Mesenchymal stem cell (in vitro differentiated cells and primary cell): ENCODE measurements around the gene FEV.

Experiments
- DNase-seq: peaks from one replicate; pipeline ENCODE4 v3.0.0-alpha.2; 2013
- H2AFZ ChIP-seq: one replicate; pipeline ENCODE4 v1.6.1; 2013; ENCODE audit warnings: low read depth, mild to moderate bottlenecking, control low read depth, inconsistent platforms, low read length, moderate library complexity
- H2AK5ac ChIP-seq: 2 replicates; pipeline ENCODE4 v1.6.1; 2013; ENCODE audit warnings: low read length, moderate library complexity, mild to moderate bottlenecking, inconsistent platforms; ENCODE audit not compliant: severe bottlenecking
- H2BK120ac ChIP-seq: one replicate; pipeline ENCODE4 v1.6.1; 2013; ENCODE audit warnings: low read depth, mild to moderate bottlenecking, inconsistent platforms, low read length, moderate library complexity
- H2BK12ac ChIP-seq, 2 experiments: one replicate each; pipeline ENCODE4 v1.6.1; 2013; ENCODE audit warnings: inconsistent platforms in 2 of 2, low read length in 2 of 2, mild to moderate bottlenecking in 2 of 2, moderate library complexity in 2 of 2, control low read depth in 1 of 2
- H2BK15ac ChIP-seq: one replicate; pipeline ENCODE4 v1.6.1; 2013; ENCODE audit warnings: mild to moderate bottlenecking, low read depth, inconsistent platforms; ENCODE audit not compliant: poor library complexity, severe bottlenecking
- H2BK5ac ChIP-seq: 2 replicates; pipeline ENCODE4 v1.6.1; 2013; ENCODE audit warnings: low read depth, mild to moderate bottlenecking, low read length, control low read depth, inconsistent platforms; ENCODE audit not compliant: poor library complexity, severe bottlenecking
- H3K14ac ChIP-seq, 2 experiments: one replicate each; pipeline ENCODE4 v1.6.1; 2013; ENCODE audit warnings: inconsistent platforms in 2 of 2, low read length in 2 of 2, control low read depth in 1 of 2, mild to moderate bottlenecking in 1 of 2, moderate library complexity in 1 of 2
- H3K18ac ChIP-seq, 2 experiments: one replicate each; pipeline ENCODE4 v1.6.1; 2013; ENCODE audit warnings: inconsistent platforms in 2 of 2, low read length in 2 of 2, control low read depth in 1 of 2, low read depth in 1 of 2, mild to moderate bottlenecking in 1 of 2
- H3K23ac ChIP-seq, 2 experiments: one replicate each; pipeline ENCODE4 v1.6.1; 2013; ENCODE audit warnings: inconsistent platforms in 2 of 2, low read length in 2 of 2, mild to moderate bottlenecking in 2 of 2, moderate library complexity in 2 of 2, control low read depth in 1 of 2
- H3K27ac ChIP-seq: 2 replicates; pipeline ENCODE4 v1.5.1; 2013; ENCODE audit warnings: mild to moderate bottlenecking, moderate library complexity, low read length, control low read depth, inconsistent platforms; ENCODE audit not compliant: poor library complexity, severe bottlenecking
- H3K27me3 ChIP-seq, 2 experiments: 2 replicates each; pipeline versions ENCODE4 v1.6.1 to v1.7.0; 2013; ENCODE audit warnings: low read length in 2 of 2, mild to moderate bottlenecking in 2 of 2, moderate library complexity in 2 of 2, control low read depth in 1 of 2, inconsistent platforms in 1 of 2; ENCODE audit not compliant: control insufficient read depth in 1 of 2, insufficient read depth in 1 of 2
- H3K36me3 ChIP-seq, 2 experiments: 2 replicates each; pipeline versions ENCODE4 v1.6.1 to v1.7.0; 2013; ENCODE audit warnings: low read length in 2 of 2, control low read depth in 1 of 2, inconsistent platforms in 1 of 2, low read depth in 1 of 2, mild to moderate bottlenecking in 1 of 2; ENCODE audit not compliant: insufficient read depth in 2 of 2, control insufficient read depth in 1 of 2
- H3K4ac ChIP-seq, 2 experiments: one replicate each; pipeline ENCODE4 v1.6.1; 2013; ENCODE audit warnings: inconsistent platforms in 2 of 2, low read length in 2 of 2, mild to moderate bottlenecking in 2 of 2, moderate library complexity in 2 of 2, control low read depth in 1 of 2, low read depth in 1 of 2
- H3K4me1 ChIP-seq: 2 replicates; pipeline ENCODE4 v1.6.1; 2013; ENCODE audit warnings: low read depth, low read length, control low read depth; ENCODE audit not compliant: control insufficient read depth, insufficient read depth
- H3K4me2 ChIP-seq: 2 replicates; pipeline ENCODE4 v1.6.1; 2013; ENCODE audit warnings: low read length, mild to moderate bottlenecking, inconsistent platforms; ENCODE audit not compliant: poor library complexity, severe bottlenecking
- H3K4me3 ChIP-seq, 2 experiments: 2 replicates each; pipeline versions ENCODE4 v1.5.1 to v1.7.0; 2013; ENCODE audit warnings: low read length in 2 of 2, mild to moderate bottlenecking in 2 of 2, control low read depth in 1 of 2, low read depth in 1 of 2; ENCODE audit not compliant: insufficient read depth in 1 of 2
- H3K79me1 ChIP-seq: replicated peaks from 2 replicates; pipeline ENCODE4 v1.6.1; 2013; ENCODE audit warnings: mild to moderate bottlenecking, control low read depth, low read length, inconsistent platforms; ENCODE audit not compliant: poor library complexity, severe bottlenecking
- H3K9ac ChIP-seq: 2 replicates; pipeline ENCODE4 v1.7.0; 2013; ENCODE audit warnings: mild to moderate bottlenecking, low read length, moderate library complexity
- H3K9me3 ChIP-seq: 2 replicates; pipeline ENCODE4 v1.7.0; 2013; ENCODE audit warnings: mild to moderate bottlenecking, low read length; ENCODE audit not compliant: control insufficient read depth
- H4K8ac ChIP-seq: one replicate; pipeline ENCODE4 v1.6.1; 2013; ENCODE audit warnings: inconsistent platforms, mild to moderate bottlenecking, low read length, moderate library complexity
- H4K91ac ChIP-seq: one replicate; pipeline ENCODE4 v1.6.1; 2013; ENCODE audit warnings: mild to moderate bottlenecking, low read length, inconsistent platforms
- WGBS: methylation state at CpG from one replicate; pipeline ENCODE4 v1.1.7; 2013; ENCODE audit warnings: mixed read lengths; 5-methylcytosine and 5-hydroxymethylcytosine counted together

FEV gene

DNA sequence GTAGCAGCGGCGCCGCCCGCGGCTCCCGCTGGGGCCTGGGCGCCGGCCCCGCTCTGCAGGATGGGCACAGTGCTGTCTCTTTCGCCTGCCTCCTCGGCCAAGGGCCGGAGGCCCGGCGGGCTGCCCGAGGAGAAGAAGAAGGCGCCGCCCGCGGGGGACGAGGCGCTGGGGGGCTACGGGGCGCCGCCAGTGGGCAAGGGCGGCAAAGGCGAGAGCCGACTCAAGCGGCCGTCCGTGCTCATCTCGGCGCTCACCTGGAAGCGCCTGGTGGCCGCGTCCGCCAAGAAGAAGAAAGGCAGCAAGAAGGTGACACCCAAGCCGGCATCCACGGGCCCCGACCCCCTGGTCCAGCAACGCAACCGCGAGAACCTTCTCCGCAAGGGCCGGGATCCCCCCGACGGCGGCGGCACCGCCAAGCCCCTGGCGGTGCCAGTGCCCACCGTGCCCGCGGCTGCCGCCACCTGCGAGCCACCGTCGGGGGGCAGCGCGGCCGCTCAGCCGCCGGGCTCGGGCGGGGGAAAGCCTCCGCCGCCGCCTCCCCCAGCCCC is 25.1 kb downstream of the FEV start:
- H3K18ac ChIP-seq: no peak overlapping the region

DNA sequence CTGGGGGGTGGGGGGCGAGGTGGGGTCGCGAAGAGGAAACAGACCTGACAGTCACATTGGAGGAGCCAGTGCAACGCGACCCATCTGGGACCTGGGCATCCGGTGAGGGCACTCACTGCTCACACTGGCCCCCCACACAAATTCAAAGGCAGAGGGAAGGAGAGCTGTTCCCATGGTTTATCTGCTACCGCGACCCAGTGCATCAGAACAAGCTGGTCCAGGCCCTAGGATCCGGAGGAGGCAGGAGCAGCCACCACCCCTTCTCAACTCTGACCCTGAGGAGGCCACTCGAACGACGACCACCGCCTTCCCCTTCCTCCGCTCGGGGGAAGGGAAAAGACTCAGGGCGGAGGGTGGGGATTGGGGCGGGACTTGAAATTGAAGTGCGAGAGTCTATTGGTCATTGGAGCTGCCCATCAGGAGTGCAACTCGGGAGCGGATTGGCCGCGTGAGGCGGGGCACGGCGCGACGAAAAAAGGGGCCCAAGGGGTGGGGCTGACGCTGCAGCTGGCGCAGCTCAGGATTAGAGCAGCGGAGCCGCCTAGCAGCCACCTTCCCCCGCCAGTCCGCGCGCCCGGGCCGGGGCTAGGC is 25.7 kb downstream of the FEV start, which contains the start of gene CDK5R2:
Gene CDK5R2 (plus strand): TSS at position 526 of the 591 bp plus-strand sequence. CDS start 155 bp downstream, outside the sequence.
- WGBS: 2% methylated on average over 23 of the region's 37 CpGs
- DNase-seq: peak; percentile 70
- peak within 1 kb of the TSS in 1 of 2 experiments; percentile 86 for H3K23ac ChIP-seq

More for the DNA sequence above, 25.1 kb downstream of the FEV start:
- Histone ChIP-seq H3K4ac (no peak overlapping the region), H3K4me3 (peak overlapping the region; percentile 23 to 58), H3K23ac (peak overlapping the region in 1 of 2 experiments; percentile 42), H3K79me1 (no peaks in the 10 kb centered on the region), H3K4me1 (peaks cover 13% of the 10 kb centered on the region), H2BK12ac (no peak overlapping the region), H2AFZ (no peak overlapping the region), H2AK5ac (no peak overlapping the region), H4K8ac (no peak overlapping the region), H3K36me3 (no peaks in the 10 kb centered on the region), H3K14ac (no peak overlapping the region), H3K4me2 (peak overlapping the region; percentile 70), H3K27ac (no peak overlapping the region), H2BK120ac (no peak overlapping the region), H2BK5ac (no peak overlapping the region), H2BK15ac (no peak overlapping the region), H3K9ac (no peak overlapping the region), H3K9me3 (peaks cover 2% of the 10 kb centered on the region), H4K91ac (no peak overlapping the region), H3K27me3 (peaks cover 91 to 94% of the 10 kb centered on the region in 2 experiments)
- DNase-seq: no peak
- WGBS: 4% methylated on average over 48 of the region's 67 CpGs

DNA sequence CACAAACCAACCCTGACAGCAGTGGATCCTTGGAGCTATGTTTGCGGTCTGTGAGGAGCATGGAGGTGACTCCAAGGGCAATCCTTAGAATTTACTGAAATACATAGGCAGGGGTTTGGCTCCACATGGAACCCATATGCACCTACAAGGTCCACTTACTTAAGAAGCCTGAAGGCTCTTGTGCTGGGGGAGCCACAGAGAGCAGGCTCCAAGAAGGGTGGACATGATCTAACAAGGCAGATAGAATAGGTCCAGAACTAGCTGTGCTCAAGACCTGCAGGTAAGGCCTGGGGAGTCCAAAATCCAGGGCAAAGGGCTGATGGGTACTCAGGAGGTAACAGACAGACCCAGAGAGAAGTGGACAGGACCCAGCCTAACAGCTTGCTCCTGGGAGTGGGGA is 26.7 kb downstream of the FEV start:
- Histone ChIP-seq H2BK15ac (no peak overlapping the region), H3K4me2 (no peak overlapping the region), H3K36me3 (no peaks in the 10 kb centered on the region), H2BK5ac (no peak overlapping the region), H4K91ac (no peak overlapping the region), H2BK12ac (no peak overlapping the region), H4K8ac (no peak overlapping the region), H3K18ac (no peak overlapping the region), H2AFZ (no peak overlapping the region), H3K27me3 (peaks cover 93 to 94% of the 10 kb centered on the region in 2 experiments), H3K79me1 (no peaks in the 10 kb centered on the region), H3K4me3 (no peak overlapping the region), H2BK120ac (no peak overlapping the region), H3K14ac (no peak overlapping the region), H3K9me3 (peaks cover 2% of the 10 kb centered on the region), H3K4ac (no peak overlapping the region), H3K9ac (no peak overlapping the region), H3K27ac (no peak overlapping the region), H3K23ac (no peak overlapping the region), H3K4me1 (peaks cover 13% of the 10 kb centered on the region), H2AK5ac (no peak overlapping the region)
- WGBS: 85% methylated on average over 1 of the region's 1 CpG
- DNase-seq: no peak

More for the DNA sequence above, 25.7 kb downstream of the FEV start, which contains the start of gene CDK5R2:
- Histone ChIP-seq H3K36me3 (no peaks in the 10 kb centered on the region), H3K79me1 (no peaks in the 10 kb centered on the region), H2BK120ac (no peak within 1 kb of the TSS), H3K27me3 (peaks cover 93 to 94% of the 10 kb centered on the region in 2 experiments), H3K4me2 (peak within 1 kb of the TSS; percentile 70), H3K4me3 (peak within 1 kb of the TSS; percentile 23 to 58), H2AFZ (no peak within 1 kb of the TSS), H2BK15ac (no peak within 1 kb of the TSS), H3K27ac (no peak within 1 kb of the TSS), H4K8ac (no peak within 1 kb of the TSS), H3K9ac (no peak within 1 kb of the TSS), H3K4ac (no peak within 1 kb of the TSS), H3K4me1 (peaks cover 13% of the 10 kb centered on the region), H3K9me3 (peaks cover 2% of the 10 kb centered on the region), H2AK5ac (no peak within 1 kb of the TSS), H3K18ac (no peak within 1 kb of the TSS), H3K14ac (no peak within 1 kb of the TSS), H4K91ac (no peak within 1 kb of the TSS), H2BK12ac (no peak within 1 kb of the TSS), H2BK5ac (no peak within 1 kb of the TSS)

DNA sequence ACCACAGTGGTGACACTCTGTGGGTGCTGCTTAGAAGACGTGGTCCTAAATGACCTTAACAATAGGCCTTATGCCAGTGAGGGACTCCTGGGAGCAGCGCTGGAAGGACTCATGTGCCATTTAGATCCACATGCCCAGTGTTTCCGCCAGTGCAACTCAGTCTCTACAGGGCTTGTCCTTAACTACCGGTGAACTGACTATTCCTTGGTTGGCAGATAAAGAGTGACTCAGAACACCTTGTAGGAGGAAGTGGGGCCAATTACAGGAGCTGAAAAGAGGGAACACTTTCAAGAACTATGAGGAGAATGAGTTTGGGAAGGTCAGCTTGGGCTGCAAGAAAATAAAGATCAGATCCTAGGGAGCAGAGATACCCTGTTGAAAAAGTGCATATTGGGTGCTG is 27.3 kb downstream of the FEV start:
- H2BK5ac ChIP-seq: no peak overlapping the region
- no peak overlapping the region for H2BK120ac ChIP-seq
- H3K4me2 ChIP-seq: no peak overlapping the region
- no peak overlapping the region for H3K14ac ChIP-seq
- no peaks in the 10 kb centered on the region for H3K79me1 ChIP-seq
- no peak for DNase-seq
- no peak overlapping the region for H3K9ac ChIP-seq
- H4K8ac ChIP-seq: no peak overlapping the region
- no peak overlapping the region for H3K4me3 ChIP-seq
- peaks cover 91 to 94% of the 10 kb centered on the region in 2 experiments for H3K27me3 ChIP-seq
- H3K4me1 ChIP-seq: peaks cover 13% of the 10 kb centered on the region
- H2BK15ac ChIP-seq: no peak overlapping the region
- H3K23ac ChIP-seq: no peak overlapping the region
- H2BK12ac ChIP-seq: no peak overlapping the region
- H3K9me3 ChIP-seq: peaks cover 2% of the 10 kb centered on the region
- no peak overlapping the region for H4K91ac ChIP-seq
- H2AK5ac ChIP-seq: no peak overlapping the region
- no peak overlapping the region for H3K27ac ChIP-seq
- WGBS: 79% methylated on average over 4 of the region's 4 CpGs
- H3K4ac ChIP-seq: no peak overlapping the region
- no peak overlapping the region for H2AFZ ChIP-seq
- H3K18ac ChIP-seq: no peak overlapping the region
- H3K36me3 ChIP-seq: no peaks in the 10 kb centered on the region
